Lower leg skin (tissue), 4 donors: ENCODE data around the gene TRUB1. TPM values are rescaled to one million over a fixed set of nuclear protein-coding genes. Genes with fewer than 3 reads are reported as not detected.

Experiments used
- DNase-seq, 2 donors: peaks; one replicate each; pipeline ENCODE4 v3.0.0-alpha.2; 2019; ENCODE audit warnings: low spot score in 2 of 2
- H3K4me3 ChIP-seq: fragments of 200-600 bp; sonication (generic); 2 replicates; pipeline ENCODE4 v1.5.1; 2017; ENCODE audit warnings: mild to moderate bottlenecking, low read depth; ENCODE audit not compliant: poor library complexity, severe bottlenecking
- POLR2A ChIP-seq, 2 donors: fragments of 450-650 bp; IDR thresholded peaks; one replicate each; pipeline ENCODE4 v1.6.1; 2016 to 2017; ENCODE audit warnings: antibody characterized with exemption in 2 of 2, mild to moderate bottlenecking in 1 of 2, moderate library complexity in 1 of 2
- WGBS, 2 donors: methylation state at CpG; one replicate each; pipeline ENCODE4 v1.1.5; 2018; 5-methylcytosine and 5-hydroxymethylcytosine counted together
- intact Hi-C: fragments of 100-400 bp; cut with DNase I; formaldehyde crosslinking; loops from one replicate; pipeline ENCODE4 v1.15.0; 2023; ENCODE audit warnings: low total_unique reads
- total RNA-seq, 4 donors: library from RNA; depleted of rRNA; stranded (reverse); fragments of >200 nt; gene quantifications; one replicate each; pipeline ENCODE4 v1.1.0, GENCODE V29; 2016
- TF ChIP-seq, protein P1 (sequence below), 3 donors: fragments of 450-650 bp; IDR thresholded peaks; one replicate each; pipeline ENCODE4 v1.5.1; 2016; ENCODE audit warnings: antibody characterized with exemption in 3 of 3, mild to moderate bottlenecking in 3 of 3, moderate library complexity in 2 of 3

Gene TRUB1
- total RNA-seq, 4 donors from 2014 or later = 8.5 to 21.2 (median 13.3) TPM

DNA sequence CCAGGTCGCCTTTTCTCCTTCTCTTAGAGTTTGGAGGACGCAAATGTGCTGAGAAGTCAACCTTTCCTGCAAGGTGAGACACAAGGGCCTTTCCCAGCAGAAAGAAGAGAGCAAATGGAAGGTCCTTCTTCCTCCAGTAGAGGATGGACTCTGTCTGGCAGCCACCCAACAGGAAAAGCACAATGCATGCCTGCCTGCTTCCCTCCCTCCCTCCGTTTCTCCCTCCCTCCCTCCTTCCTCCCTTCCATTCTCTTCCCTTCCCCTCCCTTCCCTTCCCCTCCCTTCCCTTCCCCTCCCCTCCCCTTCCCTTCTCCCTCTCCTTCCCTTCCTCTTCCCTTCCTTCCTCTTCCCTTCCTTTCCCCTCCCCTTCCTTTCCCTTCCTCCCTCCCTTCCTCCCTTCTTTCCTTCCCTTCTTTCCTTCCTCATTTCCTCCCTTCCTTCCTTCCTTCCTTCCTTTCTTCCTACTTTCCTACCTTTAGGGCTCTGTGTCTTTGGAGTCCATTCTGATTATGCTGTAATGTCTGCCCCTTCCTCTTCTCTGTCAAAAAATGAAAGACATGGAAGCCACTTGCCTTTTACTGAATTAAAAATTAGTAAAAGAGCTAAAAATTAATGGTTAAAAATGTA lies 66.4 kb downstream of the TRUB1 start:
- H3K4me3 ChIP-seq = no peak overlapping the region
- intact Hi-C loops = no loop called here
- DNase-seq = no peak
- 63 to 83% methylated on average over 3 of the region's 3 CpGs for WGBS, 2 donors
- TF ChIP-seq, protein P1, sequence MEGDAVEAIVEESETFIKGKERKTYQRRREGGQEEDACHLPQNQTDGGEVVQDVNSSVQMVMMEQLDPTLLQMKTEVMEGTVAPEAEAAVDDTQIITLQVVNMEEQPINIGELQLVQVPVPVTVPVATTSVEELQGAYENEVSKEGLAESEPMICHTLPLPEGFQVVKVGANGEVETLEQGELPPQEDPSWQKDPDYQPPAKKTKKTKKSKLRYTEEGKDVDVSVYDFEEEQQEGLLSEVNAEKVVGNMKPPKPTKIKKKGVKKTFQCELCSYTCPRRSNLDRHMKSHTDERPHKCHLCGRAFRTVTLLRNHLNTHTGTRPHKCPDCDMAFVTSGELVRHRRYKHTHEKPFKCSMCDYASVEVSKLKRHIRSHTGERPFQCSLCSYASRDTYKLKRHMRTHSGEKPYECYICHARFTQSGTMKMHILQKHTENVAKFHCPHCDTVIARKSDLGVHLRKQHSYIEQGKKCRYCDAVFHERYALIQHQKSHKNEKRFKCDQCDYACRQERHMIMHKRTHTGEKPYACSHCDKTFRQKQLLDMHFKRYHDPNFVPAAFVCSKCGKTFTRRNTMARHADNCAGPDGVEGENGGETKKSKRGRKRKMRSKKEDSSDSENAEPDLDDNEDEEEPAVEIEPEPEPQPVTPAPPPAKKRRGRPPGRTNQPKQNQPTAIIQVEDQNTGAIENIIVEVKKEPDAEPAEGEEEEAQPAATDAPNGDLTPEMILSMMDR (IDR thresholded peaks at IDR 0.05) = no peak
- no peak for TF ChIP-seq POLR2A (IDR thresholded peaks at IDR 0.05)

DNA sequence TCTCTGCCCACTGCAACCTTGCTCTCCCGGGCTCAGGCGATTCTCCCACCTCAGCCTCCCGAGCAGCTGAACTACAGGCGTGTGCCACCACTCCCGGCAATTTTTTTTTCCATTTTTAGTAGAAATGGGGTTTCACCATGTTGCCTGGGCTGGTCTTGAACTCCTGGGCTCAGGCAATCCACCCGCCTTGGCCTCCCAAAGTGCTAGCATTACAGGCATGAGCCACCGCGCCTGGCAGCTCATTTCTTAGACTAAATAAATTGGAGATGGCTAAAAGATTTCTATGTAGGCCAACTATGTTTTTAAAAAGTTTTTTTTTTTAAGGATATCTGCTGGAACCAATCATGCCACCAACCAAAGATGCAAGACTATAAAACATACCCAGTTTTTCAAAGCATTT lies 67.8 kb downstream of the TRUB1 start:
- intact Hi-C loops = no loop called here
- no peak for DNase-seq
- no peak overlapping the region for H3K4me3 ChIP-seq
- no peak for TF ChIP-seq POLR2A (IDR thresholded peaks at IDR 0.05)
- TF ChIP-seq, protein P1 (IDR thresholded peaks at IDR 0.05) = no peak
- 93 to 95% methylated on average over 8 of the region's 8 CpGs for WGBS, 2 donors

DNA sequence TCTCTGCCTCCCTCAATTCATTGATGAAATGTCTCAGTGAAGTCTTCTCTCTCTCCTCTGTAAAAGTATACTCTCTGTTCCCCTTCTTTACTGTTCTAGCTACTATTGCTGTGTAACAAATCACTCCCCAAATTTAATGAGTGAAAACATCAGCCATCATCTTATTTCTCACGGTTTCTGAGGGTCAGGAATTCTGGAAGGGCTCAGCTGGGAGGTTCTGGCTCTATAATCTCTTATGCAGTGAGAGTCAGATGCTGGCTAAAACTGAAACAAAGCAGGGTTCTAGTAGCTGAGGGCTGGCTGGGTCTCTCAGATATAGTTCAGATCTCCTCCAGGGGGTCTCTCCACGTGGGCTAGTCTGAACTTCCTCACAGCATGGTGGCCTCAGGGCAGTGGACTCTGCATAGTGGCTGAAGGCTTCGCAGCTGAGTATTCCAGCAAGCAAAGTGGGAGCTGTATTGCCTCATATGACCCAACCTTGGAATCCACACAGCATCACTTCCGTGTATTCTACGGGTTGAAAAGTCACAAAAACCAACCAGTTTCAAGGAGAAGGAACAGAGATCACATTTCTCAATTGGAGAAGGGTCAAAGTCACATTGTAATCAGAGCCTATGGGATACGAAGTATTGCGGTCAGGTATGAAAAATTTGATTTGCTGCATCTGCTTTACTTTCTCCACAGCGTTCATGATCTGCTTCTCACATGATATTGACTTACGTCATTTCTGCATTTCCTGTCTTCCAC lies 80.4 kb downstream of the TRUB1 start:
- WGBS, 2 donors = 74 to 84% methylated on average over 7 to 9 of the region's 9 CpGs
- TF ChIP-seq, protein P1 (IDR thresholded peaks at IDR 0.05) = no peak
- TF ChIP-seq POLR2A (IDR thresholded peaks at IDR 0.05) = no peak
- H3K4me3 ChIP-seq = no peak overlapping the region
- intact Hi-C loops = no loop called here
- no peak for DNase-seq

DNA sequence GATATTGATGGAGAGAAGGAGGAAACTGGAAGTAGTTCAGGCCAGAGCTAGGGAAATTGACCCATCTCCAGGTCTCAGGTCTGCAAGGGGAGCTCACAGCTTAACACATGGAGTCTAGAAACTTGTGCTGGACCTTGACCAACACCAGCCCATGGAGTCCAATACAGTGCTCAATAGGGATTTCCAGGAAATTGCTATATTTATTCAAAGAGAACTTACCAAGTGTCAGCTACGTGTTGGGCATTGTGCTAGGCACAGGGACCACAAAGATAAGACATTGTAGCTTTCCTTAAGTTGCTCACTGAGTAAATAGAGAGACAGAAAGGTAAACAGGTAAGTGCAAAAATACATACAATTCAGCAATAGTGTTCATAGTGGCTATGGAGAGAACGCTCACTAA lies 82.5 kb downstream of the TRUB1 start:
- no peak overlapping the region for H3K4me3 ChIP-seq
- intact Hi-C loops = no loop called here
- DNase-seq = no peak
- no peak for TF ChIP-seq POLR2A (IDR thresholded peaks at IDR 0.05)
- TF ChIP-seq, protein P1 (IDR thresholded peaks at IDR 0.05) = no peak
- WGBS, 2 donors = 88 to 90% methylated on average over 2 of the region's 2 CpGs

DNA sequence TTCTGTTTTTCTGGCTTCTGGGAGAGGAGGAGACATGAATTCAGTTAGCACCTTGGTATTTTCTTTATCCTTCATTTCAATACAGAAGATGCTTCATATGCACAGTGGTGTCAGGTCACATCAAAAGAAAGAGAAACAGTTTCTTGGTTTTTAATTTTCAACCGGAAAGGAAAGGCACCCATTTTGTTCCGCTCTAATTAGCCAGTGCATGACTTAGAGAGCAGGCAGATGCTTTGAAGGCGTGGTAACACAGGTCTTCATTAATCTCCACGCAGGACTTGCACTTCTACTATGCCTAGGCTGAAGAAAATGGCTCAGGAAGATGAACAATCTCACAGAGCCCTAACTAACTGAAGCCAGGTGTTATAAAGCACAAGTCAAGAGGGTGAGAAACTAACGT lies 84.7 kb downstream of the TRUB1 start:
- intact Hi-C loops = no loop called here
- H3K4me3 ChIP-seq = no peak overlapping the region
- TF ChIP-seq, protein P1 (IDR thresholded peaks at IDR 0.05) = no peak
- TF ChIP-seq POLR2A (IDR thresholded peaks at IDR 0.05) = no peak
- WGBS, 2 donors = 65 to 70% methylated on average over 5 of the region's 5 CpGs
- DNase-seq = no peak
